Measurements from ENCODE around the gene ATP7A. TPM values are rescaled to one million over a fixed set of nuclear protein-coding genes. Genes with fewer than 3 reads are reported as not detected.

ATP7A gene
- total and polyA plus RNA-seq, 9 of the 15 experiments (the other 6 are each of a cell fraction or from before 2014, with no cell fraction given): 7.8 to 22.7 (median 11.6) TPM

GRCh38 chrX:77925764-77926163 is 15.3 kb downstream of the ATP7A start (continued):
- TF ChIP-seq ZBTB9 (CRISPR knock-in tag; IDR thresholded peaks at IDR 0.05) (no peak), ZSCAN29 (IDR thresholded peaks at IDR 0.05) (no peak), SMAD3 (CRISPR knock-in tag; conservative IDR thresholded peaks at IDR 0.05) (no peak), ETV6 (IDR thresholded peaks at IDR 0.05; ENCODE audit: borderline replicate concordance in 1 of 2, low read depth in 2 of 2, low read length in 1 of 2) (no peak), ETV6 (CRISPR knock-in tag; IDR thresholded peaks at IDR 0.05; ENCODE audit: borderline replicate concordance) (no peak), TAF7 (tag; IDR thresholded peaks at IDR 0.05) (no peak), ZNF212 (CRISPR knock-in tag; IDR thresholded peaks at IDR 0.05) (no peak), KLF10 (CRISPR knock-in tag; IDR thresholded peaks at IDR 0.05) (no peak)

GRCh38 chrX:77930581-77930980 is 20.1 kb downstream of the ATP7A start:
- H3K4me2 ChIP-seq (ENCODE audit: insufficient read depth, low read length): no peak overlapping the region
- intact Hi-C loops (cut with micrococcal nuclease) (no loop called here), in situ Hi-C loops (cut with MboI) (no loop called here)
- peaks cover 3% of the 10 kb centered on the region; the same call in 2 of the 3 replicates for H3K36me3 ChIP-seq (ENCODE audit: control insufficient read depth, insufficient read depth, low read length)
- no peaks in the 10 kb centered on the region for H3K9me3 ChIP-seq (replicated peaks; ENCODE audit: control insufficient read depth, insufficient read depth, low read depth, low read length)
- no TSS peak for BruUV-seq (replicated peaks)
- 27% methylated on average over 1 of the region's 1 CpG for WGBS (ENCODE audit: insufficient coverage, low coverage, missing lambda C conversion rate)
- H3K27ac ChIP-seq (ENCODE audit: extremely low read depth, low read depth, low read length): peak overlapping the region; percentile 51; the same call in 1 of the 3 replicates
- H4K20me1 ChIP-seq (replicated peaks; ENCODE audit: control insufficient read depth, insufficient read depth, low read length): no peaks in the 10 kb centered on the region
- H3K79me2 ChIP-seq (ENCODE audit: control insufficient read depth, insufficient read depth, low read length): peaks cover 75% of the 10 kb centered on the region
- H3K9ac ChIP-seq (ENCODE audit: insufficient read depth in 1 of 2, low read depth in 2 of 2, low read length in 2 of 2): no peak overlapping the region
- POLR2A ChIA-PET: interaction anchor here (1.5 kb wide), 1 partner anchor 9 kb away, joined by 4 read pairs; no protein-coding TSS in a partner anchor
- H3K9me1 ChIP-seq (ENCODE audit: control insufficient read depth, insufficient read depth, low read length): no peaks in the 10 kb centered on the region
- no peaks in the 10 kb centered on the region; a peak in 2 of 5 replicates for H3K4me1 ChIP-seq (replicated peaks in 1 of 2; ENCODE audit: control insufficient read depth in 2 of 2, insufficient read depth in 2 of 2, low read length in 2 of 2)
- H2AFZ ChIP-seq (ENCODE audit: low read depth, low read length): no peak overlapping the region
- DNase-seq (ENCODE audit: extremely low read depth in 1 of 4, low spot score in 3 of 4) (no peak), ATAC-seq (peak; percentile 52), FAIRE-seq (no peak)
- H3K27me3 ChIP-seq (ENCODE audit: control insufficient read depth in 2 of 2, insufficient read depth in 2 of 2, low read length in 2 of 2): no peaks in the 10 kb centered on the region
- CTCF ChIA-PET (ENCODE audit: low intra/inter-chr PET ratio): no interaction called here
- no peak overlapping the region for H3K4me3 ChIP-seq
- TF ChIP-seq NFRKB (IDR thresholded peaks at IDR 0.05; ENCODE audit: low read depth) (no peak), HMBOX1 (IDR thresholded peaks at IDR 0.05) (peak; percentile 64; the same call in 1 of the 2 replicates), TOE1 (IDR thresholded peaks at IDR 0.05; ENCODE audit: borderline replicate concordance) (no peak), TOE1 (CRISPR knock-in tag; IDR thresholded peaks at IDR 0.05; ENCODE audit: borderline replicate concordance, low read depth) (no peak), POLR3A (IDR thresholded peaks at IDR 0.05; ENCODE audit: borderline replicate concordance, extremely low read depth, insufficient read depth, insufficient read length) (no peak)

All from K562 (cell line).